ENCODE data around the gene TUG1.

TUG1 gene

GRCh38 chr22:30998329-30998728, 29.3 kb downstream of the TUG1 start:
- DNase-seq (ENCODE audit: insufficient read length, low spot score) (no peak), FAIRE-seq (no peak)
- TF ChIP-seq POLR2A (IDR thresholded peaks at IDR 0.05; ENCODE audit: low read depth, low read length) = no peak

DNA sequence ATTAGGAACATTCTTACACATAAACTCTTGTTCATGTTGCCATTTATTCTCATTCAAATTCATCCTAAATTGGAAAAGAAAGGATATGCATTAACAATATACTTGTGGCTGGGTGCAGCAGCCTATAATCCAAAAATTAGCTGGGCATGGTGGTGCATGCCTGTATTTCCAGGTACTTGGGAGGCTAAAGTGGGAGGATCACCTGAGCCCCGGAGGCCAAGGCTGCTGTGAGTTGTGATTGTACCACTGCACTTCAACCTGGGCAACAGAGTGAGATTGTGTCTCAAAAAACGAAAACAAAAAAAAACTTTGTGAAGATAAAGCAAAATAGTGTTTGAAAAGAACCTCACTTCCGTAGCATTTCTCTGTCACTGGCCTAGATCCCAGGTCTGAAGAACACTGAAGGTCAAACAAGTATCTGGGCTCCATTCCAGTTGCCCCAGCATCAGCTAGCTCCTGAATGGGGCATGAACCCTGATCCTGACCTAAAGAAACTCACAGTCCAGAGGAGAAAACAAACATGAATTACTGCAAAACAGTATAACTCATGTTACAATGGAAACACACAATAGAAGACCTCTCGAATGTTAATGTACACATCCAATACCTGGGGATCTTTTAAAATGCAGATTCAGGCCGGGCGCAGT, 32.2 kb downstream of the TUG1 start:
- FAIRE-seq (no peak), DNase-seq (ENCODE audit: insufficient read length, low spot score) (no peak)
- no peak for TF ChIP-seq POLR2A (IDR thresholded peaks at IDR 0.05; ENCODE audit: low read depth, low read length)

- FAIRE-seq = no peak
- no peak for TF ChIP-seq POLR2A (IDR thresholded peaks at IDR 0.05; ENCODE audit: low read depth, low read length)
- no peak for DNase-seq (ENCODE audit: insufficient read length, low spot score)
Measured at GRCh38 chr22:31005535-31005934, 36.5 kb downstream of the TUG1 start.

GRCh38 chr22:31019191-31019930, 50.3 kb downstream of the TUG1 start:
- FAIRE-seq = no peak
- DNase-seq (ENCODE audit: insufficient read length, low spot score) = no peak
- TF ChIP-seq POLR2A (IDR thresholded peaks at IDR 0.05; ENCODE audit: low read depth, low read length) = no peak

DNA sequence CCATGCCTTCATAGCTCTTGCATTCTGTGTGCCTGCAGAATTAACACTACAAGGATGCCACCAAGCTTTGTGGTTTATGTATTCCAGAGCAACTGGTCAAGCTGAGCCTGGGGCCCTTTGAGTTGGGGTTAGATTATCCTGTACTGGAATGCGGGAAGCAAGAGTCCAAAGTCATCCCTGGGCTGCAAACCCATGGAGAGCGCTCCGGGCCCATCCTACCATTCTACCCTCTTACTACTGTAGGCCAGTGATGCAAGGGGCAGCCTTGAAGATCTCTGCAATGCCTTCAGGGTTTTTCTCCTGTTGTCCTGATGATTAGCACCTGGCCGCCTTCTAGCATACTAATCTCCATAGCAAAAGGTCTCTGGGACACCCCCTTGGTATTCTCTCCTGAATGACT, 51.3 kb downstream of the TUG1 start:
- FAIRE-seq (no peak), DNase-seq (ENCODE audit: insufficient read length, low spot score) (no peak)
- no peak for TF ChIP-seq POLR2A (IDR thresholded peaks at IDR 0.05; ENCODE audit: low read depth, low read length)

DNA sequence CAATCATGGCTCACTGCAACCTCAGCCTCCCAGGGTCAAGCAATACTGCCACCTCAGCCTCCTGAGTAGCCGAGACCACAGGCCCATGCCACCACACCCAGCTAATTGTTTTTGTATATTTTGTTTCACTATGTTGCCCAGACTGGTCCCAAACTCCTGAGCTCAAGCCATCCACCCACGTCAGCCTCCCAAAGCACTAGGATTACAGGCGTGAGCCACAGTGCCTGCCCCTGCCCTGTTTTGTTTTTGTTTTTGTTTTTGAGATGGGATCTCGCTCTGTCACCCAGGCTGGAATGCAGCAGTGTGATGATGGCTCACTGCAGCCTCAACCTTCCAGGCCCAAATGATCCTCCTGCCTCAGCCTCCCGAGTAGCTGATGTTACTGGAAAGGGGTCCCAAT, 53.5 kb downstream of the TUG1 start:
- TF ChIP-seq POLR2A (IDR thresholded peaks at IDR 0.05; ENCODE audit: low read depth, low read length) = no peak
- no peak for FAIRE-seq

More for the DNA sequence above, 53.5 kb downstream of the TUG1 start:
- DNase-seq (ENCODE audit: insufficient read length, low spot score) = no peak

All from H54 (cell line).